ENCODE results near the gene PURB.
"Not testable (repeated sequence)": the region's sequence is repeated elsewhere in the genome, so short reads cannot be mapped to it uniquely, and the experiment has no call there.

Gene PURB

GRCh38 chr7:44845451-44845850, 39.9 kb downstream of the PURB start:
- POLR2A ChIA-PET: no interaction called here
- no peak for DNase-seq (ENCODE audit: extremely low spot score)
- CTCF ChIA-PET: interaction anchor here (0.7 to 8.3 kb wide), 11 partner anchors 9 to 263 kb away, joined by 3 to 54 read pairs (median 4); partner anchors contain the start of gene TMED4
- TF ChIP-seq CTCF (IDR thresholded peaks at IDR 0.05; ENCODE audit: control extremely low read depth, extremely low read depth, low read depth, missing control alignments): no peak

GRCh38 chr7:44843440-44843839, 41.9 kb downstream of the PURB start:
- ChIA-PET POLR2A (interaction anchor here (0.6 kb wide), 2 partner anchors 14 to 122 kb away, joined by 3 to 4 read pairs; no protein-coding TSS in a partner anchor), CTCF (interaction anchor here (1.0 to 8.3 kb wide), 3 partner anchors 12 to 41 kb away, joined by 4 to 54 read pairs (median 4); no protein-coding TSS in a partner anchor)
- DNase-seq (ENCODE audit: extremely low spot score): not testable (repeated sequence)

DNA sequence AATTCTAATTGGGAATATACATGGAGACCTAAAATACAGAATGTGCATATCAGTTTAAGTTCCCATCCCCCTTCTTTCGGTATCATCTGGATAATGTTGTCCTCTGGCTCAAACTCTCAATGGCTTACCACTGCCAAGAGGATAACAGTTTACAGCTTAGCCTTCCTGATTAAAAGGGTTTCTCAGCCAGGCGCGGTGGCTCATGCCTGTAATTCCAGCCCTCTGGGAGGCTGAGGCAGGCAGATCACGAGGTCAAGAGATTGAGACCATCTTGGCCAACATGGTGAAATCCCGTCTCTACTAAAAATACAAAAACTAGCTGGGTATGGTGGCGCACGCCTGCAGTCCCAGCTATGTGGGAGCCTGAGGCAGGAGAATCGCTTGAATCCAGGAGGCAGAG, 42.7 kb downstream of the PURB start:
- DNase-seq (ENCODE audit: extremely low spot score); POLR2A ChIA-PET: not testable (repeated sequence)
- CTCF ChIA-PET: interaction anchor here (8.3 kb wide), 1 partner anchor 15 kb away, joined by 54 read pairs; no protein-coding TSS in a partner anchor

DNA sequence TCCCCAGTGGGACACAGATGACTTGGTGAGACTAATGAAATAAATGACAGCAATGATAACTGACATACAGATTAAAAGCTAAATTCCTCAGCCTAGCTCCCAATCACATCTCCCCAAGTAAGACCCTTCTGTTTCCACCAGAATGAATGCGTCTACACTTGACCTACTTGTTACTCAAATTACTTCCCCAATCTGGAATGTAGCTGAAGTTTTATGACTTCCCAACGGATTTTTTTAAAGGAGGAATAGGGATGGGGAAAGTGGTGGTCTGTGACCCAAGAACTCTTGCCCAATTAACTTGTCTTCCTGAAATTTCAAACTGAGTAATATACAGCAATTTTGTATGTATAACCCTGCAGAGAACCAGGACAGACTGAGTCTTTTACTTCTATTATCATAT, 46.6 kb downstream of the PURB start:
- no peak for DNase-seq (ENCODE audit: extremely low spot score)
- CTCF ChIA-PET: interaction anchor here (1.2 to 2.6 kb wide), 2 partner anchors 9 to 18 kb away, joined by 4 to 16 read pairs; partner anchors contain the start of gene H2AZ2
- POLR2A ChIA-PET: no interaction called here
- TF ChIP-seq CTCF (IDR thresholded peaks at IDR 0.05; ENCODE audit: control extremely low read depth, extremely low read depth, low read depth, missing control alignments): no peak

- POLR2A ChIA-PET: no interaction called here
- CTCF ChIA-PET: interaction anchor here (1.2 to 4.4 kb wide), 3 partner anchors 9 to 30 kb away, joined by 3 to 17 read pairs (median 10); partner anchors contain the start of gene H2AZ2
- TF ChIP-seq CTCF (IDR thresholded peaks at IDR 0.05; ENCODE audit: control extremely low read depth, extremely low read depth, low read depth, missing control alignments): no peak
- no peak for DNase-seq (ENCODE audit: extremely low spot score)
Observed at GRCh38 chr7:44827567-44827966, 57.8 kb downstream of the PURB start.

Measured in GM10248 (cell line).